ENCODE data around the gene C6orf89.

Gene C6orf89

GRCh38 chr6:36968266-36968977, 82.7 kb downstream of the C6orf89 start:
- Histone ChIP-seq H3K4me3 (ENCODE audit: low read depth, low read length) (no peak overlapping the region), H3K4me2 (ENCODE audit: low read length) (no peak overlapping the region), H3K27me3 (ENCODE audit: control insufficient read depth, insufficient read depth, low read length) (no peaks in the 10 kb centered on the region), H3K27ac (no peak overlapping the region), H3K9me3 (ENCODE audit: control insufficient read depth, low read length) (no peaks in the 10 kb centered on the region), H3K4me1 (peaks cover 10% of the 10 kb centered on the region), H3K9ac (no peak overlapping the region), H2AFZ (no peak overlapping the region), H3K36me3 (ENCODE audit: control insufficient read depth, insufficient read depth, low read length) (no peaks in the 10 kb centered on the region), H3K79me2 (no peaks in the 10 kb centered on the region)
- TF ChIP-seq CTCF (IDR thresholded peaks at IDR 0.05): no peak

GRCh38 chr6:36969240-36969691, 83.5 kb downstream of the C6orf89 start:
- Histone ChIP-seq H3K9ac (no peak overlapping the region), H3K4me2 (ENCODE audit: low read length) (no peak overlapping the region), H3K4me3 (ENCODE audit: low read depth, low read length) (no peak overlapping the region), H3K79me2 (no peaks in the 10 kb centered on the region), H2AFZ (no peak overlapping the region), H3K9me3 (ENCODE audit: control insufficient read depth, low read length) (no peaks in the 10 kb centered on the region), H3K4me1 (peaks cover 7% of the 10 kb centered on the region), H3K27ac (no peak overlapping the region), H3K27me3 (ENCODE audit: control insufficient read depth, insufficient read depth, low read length) (no peaks in the 10 kb centered on the region), H3K36me3 (ENCODE audit: control insufficient read depth, insufficient read depth, low read length) (no peaks in the 10 kb centered on the region)
- no peak for TF ChIP-seq CTCF (IDR thresholded peaks at IDR 0.05)

GRCh38 chr6:36969988-36970891, 84.5 kb downstream of the C6orf89 start:
- no peaks in the 10 kb centered on the region for H3K36me3 ChIP-seq (ENCODE audit: control insufficient read depth, insufficient read depth, low read length)
- H3K27ac ChIP-seq: no peak overlapping the region
- H3K27me3 ChIP-seq (ENCODE audit: control insufficient read depth, insufficient read depth, low read length): no peaks in the 10 kb centered on the region
- H3K79me2 ChIP-seq: no peaks in the 10 kb centered on the region
- no peak overlapping the region for H2AFZ ChIP-seq
- no peaks in the 10 kb centered on the region for H3K9me3 ChIP-seq (ENCODE audit: control insufficient read depth, low read length)
- TF ChIP-seq CTCF (IDR thresholded peaks at IDR 0.05): no peak
- H3K9ac ChIP-seq: no peak overlapping the region
- H3K4me1 ChIP-seq: peaks cover 7% of the 10 kb centered on the region
- H3K4me2 ChIP-seq (ENCODE audit: low read length): no peak overlapping the region
- H3K4me3 ChIP-seq (ENCODE audit: low read depth, low read length): no peak overlapping the region

GRCh38 chr6:36970892-36971842, 85.4 kb downstream of the C6orf89 start:
- Histone ChIP-seq H3K27ac (no peak overlapping the region), H2AFZ (no peak overlapping the region), H3K4me2 (ENCODE audit: low read length) (no peak overlapping the region), H3K9me3 (ENCODE audit: control insufficient read depth, low read length) (no peaks in the 10 kb centered on the region), H3K4me1 (peaks cover 7% of the 10 kb centered on the region), H3K79me2 (peaks cover 2% of the 10 kb centered on the region), H3K36me3 (ENCODE audit: control insufficient read depth, insufficient read depth, low read length) (no peaks in the 10 kb centered on the region), H3K4me3 (ENCODE audit: low read depth, low read length) (no peak overlapping the region), H3K9ac (no peak overlapping the region), H3K27me3 (ENCODE audit: control insufficient read depth, insufficient read depth, low read length) (no peaks in the 10 kb centered on the region)
- no peak for TF ChIP-seq CTCF (IDR thresholded peaks at IDR 0.05)
